Measurements from ENCODE around the gene FAM83G.

Gene FAM83G

DNA sequence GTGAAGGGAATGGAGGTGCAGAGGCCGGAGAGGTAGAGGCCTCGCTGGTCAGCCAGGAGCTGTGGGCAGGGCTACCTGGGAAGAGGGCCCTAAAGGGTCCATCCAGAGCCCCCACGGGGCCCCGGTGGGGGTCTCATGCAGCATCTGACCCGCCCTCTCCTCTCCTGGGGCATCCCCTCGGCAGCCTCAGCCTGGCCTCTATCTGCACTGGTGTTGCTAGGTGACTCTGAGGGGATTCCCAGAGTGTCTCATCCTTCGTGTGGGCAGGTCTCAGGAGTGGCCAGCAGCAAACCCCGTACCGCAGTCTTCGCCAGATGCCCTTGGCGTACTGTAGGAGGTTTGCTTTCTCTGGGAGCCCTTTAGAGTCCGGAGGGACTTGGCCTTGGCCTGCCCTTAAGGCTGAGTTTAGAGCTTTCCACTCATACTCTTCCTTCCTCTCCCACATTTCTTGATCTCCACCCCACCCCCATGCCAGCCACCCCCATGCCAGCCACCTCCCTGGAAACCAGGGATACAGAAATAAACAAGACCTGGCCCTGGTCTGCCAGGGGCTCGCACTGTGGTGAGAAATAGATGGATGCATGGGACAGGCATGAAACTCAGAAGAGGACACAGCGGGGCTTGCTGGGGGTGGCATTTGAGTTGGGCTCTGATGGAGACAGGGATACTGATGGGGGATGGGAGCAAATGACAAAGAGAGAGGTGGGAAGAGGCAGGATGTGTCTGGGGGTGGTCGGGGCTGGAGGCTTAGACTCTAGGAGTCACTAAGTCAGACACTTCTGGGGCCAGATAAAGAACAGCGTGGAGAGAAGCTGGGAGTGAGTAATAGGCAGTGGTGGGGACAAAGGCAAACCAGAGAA, 42.7 kb downstream of the FAM83G start:
- Histone ChIP-seq H3K27ac (replicated peaks; ENCODE audit: low read length) (no peak overlapping the region), H2BK120ac (ENCODE audit: low read depth, low read length) (peak overlapping the region; percentile 53), H4K8ac (ENCODE audit: low read depth, low read length) (no peak overlapping the region), H2AFZ (ENCODE audit: low read length) (peak overlapping the region; percentile 76), H3K36me3 (replicated peaks in 1 of 2; ENCODE audit: control insufficient read depth in 2 of 2, insufficient read depth in 2 of 2, low read length in 2 of 2) (no peaks in the 10 kb centered on the region), H2BK15ac (ENCODE audit: low read length) (peak overlapping the region; percentile 69), H3K9me3 (replicated peaks in 1 of 2; ENCODE audit: control insufficient read depth in 2 of 2, insufficient read depth in 1 of 2, low read depth in 1 of 2, low read length in 2 of 2) (no peaks in the 10 kb centered on the region), H3K4me1 (ENCODE audit: control insufficient read depth in 2 of 2, insufficient read depth in 1 of 2, low read depth in 1 of 2, low read length in 2 of 2) (peaks cover 21 to 23% of the 10 kb centered on the region in 2 donors), H2AK5ac (ENCODE audit: low read depth, low read length) (peak overlapping the region; percentile 85), H3K9ac (ENCODE audit: low read depth, low read length, poor library complexity) (no peak overlapping the region), H4K91ac (ENCODE audit: low read depth, low read length, poor library complexity) (no peak overlapping the region), H3K79me1 (ENCODE audit: low read depth, low read length) (no peaks in the 10 kb centered on the region), H3K4me3 (ENCODE audit: low read length in 2 of 2) (no peak overlapping the region), H3K14ac (ENCODE audit: low read length) (no peak overlapping the region), H2BK12ac (ENCODE audit: low read length) (no peak overlapping the region), H3K27me3 (ENCODE audit: control insufficient read depth in 3 of 3, insufficient read depth in 3 of 3, low read depth in 1 of 3, low read length in 3 of 3) (no peaks in the 10 kb centered on the region), H2BK5ac (ENCODE audit: low read length) (peak overlapping the region; percentile 83), H3K18ac (ENCODE audit: low read length) (peak overlapping the region; percentile 25), H3K4me2 (ENCODE audit: insufficient read depth, low read length, poor library complexity, severe bottlenecking) (no peak overlapping the region), H3K23ac (ENCODE audit: low read depth, low read length, poor library complexity) (no peak overlapping the region), H3K4ac (ENCODE audit: low read length) (no peak overlapping the region)
- DNase-seq (ENCODE audit: low spot score), result no peak
- WGBS, 2 donors (ENCODE audit: extremely low coverage in 2 of 2, insufficient read length in 2 of 2, insufficient replicate concordance in 1 of 2), result no CpG with 5 or more reads among the region's 16 CpGs

- DNase-seq (ENCODE audit: low spot score), result peak; percentile 79
- Histone ChIP-seq H3K79me1 (ENCODE audit: low read depth, low read length) (no peaks in the 10 kb centered on the region), H2AFZ (ENCODE audit: low read length) (peak overlapping the region; percentile 76), H3K4me1 (ENCODE audit: control insufficient read depth in 2 of 2, insufficient read depth in 1 of 2, low read depth in 1 of 2, low read length in 2 of 2) (peaks cover 19% of the 10 kb centered on the region in 2 donors), H3K27ac (replicated peaks; ENCODE audit: low read length) (no peak overlapping the region), H2BK15ac (ENCODE audit: low read length) (peak overlapping the region; percentile 90), H3K9ac (ENCODE audit: low read depth, low read length, poor library complexity) (no peak overlapping the region), H3K9me3 (replicated peaks in 1 of 2; ENCODE audit: control insufficient read depth in 2 of 2, insufficient read depth in 1 of 2, low read depth in 1 of 2, low read length in 2 of 2) (no peaks in the 10 kb centered on the region), H3K14ac (ENCODE audit: low read length) (no peak overlapping the region), H2BK120ac (ENCODE audit: low read depth, low read length) (peak overlapping the region; percentile 65), H2AK5ac (ENCODE audit: low read depth, low read length) (peak overlapping the region; percentile 98), H3K4me2 (ENCODE audit: insufficient read depth, low read length, poor library complexity, severe bottlenecking) (no peak overlapping the region), H3K27me3 (ENCODE audit: control insufficient read depth in 3 of 3, insufficient read depth in 3 of 3, low read depth in 1 of 3, low read length in 3 of 3) (no peaks in the 10 kb centered on the region), H3K4ac (ENCODE audit: low read length) (no peak overlapping the region), H3K36me3 (replicated peaks in 1 of 2; ENCODE audit: control insufficient read depth in 2 of 2, insufficient read depth in 2 of 2, low read length in 2 of 2) (no peaks in the 10 kb centered on the region), H2BK5ac (ENCODE audit: low read length) (peak overlapping the region; percentile 83), H4K91ac (ENCODE audit: low read depth, low read length, poor library complexity) (no peak overlapping the region), H4K8ac (ENCODE audit: low read depth, low read length) (no peak overlapping the region), H2BK12ac (ENCODE audit: low read length) (peak overlapping the region; percentile 14), H3K23ac (ENCODE audit: low read depth, low read length, poor library complexity) (peak overlapping the region; percentile 52), H3K18ac (ENCODE audit: low read length) (peak overlapping the region; percentile 90), H3K4me3 (ENCODE audit: low read length in 2 of 2) (no peak overlapping the region)
- no CpG with 5 or more reads among the region's 17 CpGs for WGBS, 2 donors (ENCODE audit: extremely low coverage in 2 of 2, insufficient read length in 2 of 2, insufficient replicate concordance in 1 of 2)
Measured at GRCh38 chr17:18960803-18961511, 43.6 kb downstream of the FAM83G start.

- Histone ChIP-seq H3K79me1 (ENCODE audit: low read depth, low read length) (no peaks in the 10 kb centered on the region), H2BK120ac (ENCODE audit: low read depth, low read length) (peak overlapping the region; percentile 65), H3K4ac (ENCODE audit: low read length) (no peak overlapping the region), H3K18ac (ENCODE audit: low read length) (peak overlapping the region; percentile 58), H2BK15ac (ENCODE audit: low read length) (peak overlapping the region; percentile 90), H3K14ac (ENCODE audit: low read length) (no peak overlapping the region), H3K27ac (replicated peaks; ENCODE audit: low read length) (no peak overlapping the region), H4K91ac (ENCODE audit: low read depth, low read length, poor library complexity) (peak overlapping the region; percentile 59), H3K4me2 (ENCODE audit: insufficient read depth, low read length, poor library complexity, severe bottlenecking) (no peak overlapping the region), H3K4me1 (ENCODE audit: control insufficient read depth in 2 of 2, insufficient read depth in 1 of 2, low read depth in 1 of 2, low read length in 2 of 2) (peaks cover 19% of the 10 kb centered on the region in 2 donors), H2AFZ (ENCODE audit: low read length) (no peak overlapping the region), H2BK5ac (ENCODE audit: low read length) (peak overlapping the region; percentile 69), H2AK5ac (ENCODE audit: low read depth, low read length) (peak overlapping the region; percentile 98), H3K9ac (ENCODE audit: low read depth, low read length, poor library complexity) (no peak overlapping the region), H3K9me3 (replicated peaks in 1 of 2; ENCODE audit: control insufficient read depth in 2 of 2, insufficient read depth in 1 of 2, low read depth in 1 of 2, low read length in 2 of 2) (no peaks in the 10 kb centered on the region), H3K4me3 (ENCODE audit: low read length in 2 of 2) (no peak overlapping the region), H3K27me3 (ENCODE audit: control insufficient read depth in 3 of 3, insufficient read depth in 3 of 3, low read depth in 1 of 3, low read length in 3 of 3) (no peaks in the 10 kb centered on the region), H3K36me3 (replicated peaks in 1 of 2; ENCODE audit: control insufficient read depth in 2 of 2, insufficient read depth in 2 of 2, low read length in 2 of 2) (no peaks in the 10 kb centered on the region), H3K23ac (ENCODE audit: low read depth, low read length, poor library complexity) (peak overlapping the region; percentile 52), H2BK12ac (ENCODE audit: low read length) (peak overlapping the region; percentile 14), H4K8ac (ENCODE audit: low read depth, low read length) (no peak overlapping the region)
- no CpG with 5 or more reads among the region's 15 CpGs for WGBS, 2 donors (ENCODE audit: extremely low coverage in 2 of 2, insufficient read length in 2 of 2, insufficient replicate concordance in 1 of 2)
- no peak for DNase-seq (ENCODE audit: low spot score)
Measured at GRCh38 chr17:18960241-18960665, 44.3 kb downstream of the FAM83G start.

DNA sequence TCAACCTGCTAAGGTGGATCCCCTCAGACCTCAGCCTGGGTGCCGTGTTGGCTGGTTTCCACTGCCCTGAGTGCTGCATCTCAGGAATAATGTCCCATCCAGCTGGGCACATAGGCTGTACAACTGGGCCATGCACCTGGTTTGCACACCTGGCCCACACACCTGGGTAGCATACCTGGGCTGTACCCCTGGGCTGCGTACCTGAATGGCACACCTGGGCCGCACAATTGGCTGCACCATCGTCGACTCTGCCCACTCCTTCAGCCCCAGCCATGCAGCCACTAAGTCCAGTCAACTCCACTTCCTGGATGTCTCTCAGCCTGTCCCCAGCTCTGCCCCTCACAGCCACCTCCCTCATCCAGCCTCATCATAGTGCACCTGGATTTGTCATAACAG, 44.7 kb downstream of the FAM83G start:
- WGBS, 2 donors (ENCODE audit: extremely low coverage in 2 of 2, insufficient read length in 2 of 2, insufficient replicate concordance in 1 of 2), result no CpG with 5 or more reads among the region's 5 CpGs
- no peak overlapping the region for H3K14ac ChIP-seq (ENCODE audit: low read length)
- H3K4me2 ChIP-seq (ENCODE audit: insufficient read depth, low read length, poor library complexity, severe bottlenecking), result no peak overlapping the region
- peak overlapping the region; percentile 65 for H2BK120ac ChIP-seq (ENCODE audit: low read depth, low read length)
- no peak overlapping the region for H3K4me3 ChIP-seq (ENCODE audit: low read length in 2 of 2)
- no peak overlapping the region for H3K27ac ChIP-seq (replicated peaks; ENCODE audit: low read length)
- peak overlapping the region; percentile 98 for H2AK5ac ChIP-seq (ENCODE audit: low read depth, low read length)
- no peaks in the 10 kb centered on the region for H3K9me3 ChIP-seq (replicated peaks in 1 of 2; ENCODE audit: control insufficient read depth in 2 of 2, insufficient read depth in 1 of 2, low read depth in 1 of 2, low read length in 2 of 2)
- no peak for DNase-seq (ENCODE audit: low spot score)
- peak overlapping the region; percentile 62 for H2BK5ac ChIP-seq (ENCODE audit: low read length)
- H3K27me3 ChIP-seq (ENCODE audit: control insufficient read depth in 3 of 3, insufficient read depth in 3 of 3, low read depth in 1 of 3, low read length in 3 of 3), result no peaks in the 10 kb centered on the region
- H2BK12ac ChIP-seq (ENCODE audit: low read length), result peak overlapping the region; percentile 1
- H3K36me3 ChIP-seq (replicated peaks in 1 of 2; ENCODE audit: control insufficient read depth in 2 of 2, insufficient read depth in 2 of 2, low read length in 2 of 2), result no peaks in the 10 kb centered on the region
- peak overlapping the region; percentile 58 for H3K18ac ChIP-seq (ENCODE audit: low read length)
- no peak overlapping the region for H3K9ac ChIP-seq (ENCODE audit: low read depth, low read length, poor library complexity)
- no peak overlapping the region for H2AFZ ChIP-seq (ENCODE audit: low read length)
- H3K79me1 ChIP-seq (ENCODE audit: low read depth, low read length), result no peaks in the 10 kb centered on the region
- peak overlapping the region; percentile 90 for H2BK15ac ChIP-seq (ENCODE audit: low read length)
- H3K4ac ChIP-seq (ENCODE audit: low read length), result no peak overlapping the region
- peaks cover 19% of the 10 kb centered on the region in 2 donors for H3K4me1 ChIP-seq (ENCODE audit: control insufficient read depth in 2 of 2, insufficient read depth in 1 of 2, low read depth in 1 of 2, low read length in 2 of 2)
- H4K91ac ChIP-seq (ENCODE audit: low read depth, low read length, poor library complexity), result peak overlapping the region; percentile 59
- H4K8ac ChIP-seq (ENCODE audit: low read depth, low read length), result peak overlapping the region; percentile 97
- H3K23ac ChIP-seq (ENCODE audit: low read depth, low read length, poor library complexity), result no peak overlapping the region
